Measurements from ENCODE around the gene FBXW7.

FBXW7 gene

DNA sequence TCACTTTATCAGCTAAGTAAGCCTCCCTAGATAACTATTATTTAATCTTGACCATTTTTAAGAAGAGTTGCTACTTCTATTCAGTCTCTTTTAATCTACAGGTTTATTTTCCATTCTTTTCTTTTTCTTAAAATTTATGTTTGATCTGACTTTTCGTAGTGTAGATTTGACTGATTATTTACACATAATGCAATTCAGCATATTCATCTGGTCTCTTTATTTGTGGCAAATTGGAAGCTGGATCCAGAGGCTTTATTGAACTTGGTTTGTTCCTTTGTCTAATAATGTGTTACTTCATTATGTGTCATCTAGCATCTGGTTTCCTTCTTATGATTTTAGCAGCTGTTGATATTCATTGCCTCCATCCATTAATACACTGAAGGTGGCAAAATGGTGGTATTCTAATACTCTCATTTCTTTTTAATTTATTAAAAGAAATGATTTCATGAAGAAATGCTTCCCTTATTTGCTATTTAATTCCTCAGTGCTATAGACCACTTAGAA is 113.0 kb downstream of the FBXW7 start:
- H3K4me2 ChIP-seq (ENCODE audit: low read length) = no peak overlapping the region
- H4K8ac ChIP-seq (ENCODE audit: low read depth, low read length) = no peak overlapping the region
- H2AK5ac ChIP-seq (ENCODE audit: low read length) = no peak overlapping the region
- no peak overlapping the region for H3K4ac ChIP-seq (ENCODE audit: low read depth, low read length)
- H3K36me3 ChIP-seq (ENCODE audit: control insufficient read depth in 1 of 2, insufficient read depth in 2 of 2, low read length in 2 of 2) = no peaks in the 10 kb centered on the region
- no peak overlapping the region for H4K91ac ChIP-seq (ENCODE audit: low read depth, low read length)
- no peak overlapping the region for H3K4me3 ChIP-seq (ENCODE audit: low read depth, low read length)
- no peak overlapping the region for H4K12ac ChIP-seq (ENCODE audit: low read depth, low read length)
- no peaks in the 10 kb centered on the region for H3K27me3 ChIP-seq (ENCODE audit: insufficient read depth, low read length)
- no peak overlapping the region for H2AFZ ChIP-seq (ENCODE audit: insufficient read depth, low read length, poor library complexity)
- no peaks in the 10 kb centered on the region for H3K4me1 ChIP-seq (ENCODE audit: control insufficient read depth in 1 of 2, insufficient read depth in 2 of 2, low read length in 2 of 2)
- no peaks in the 10 kb centered on the region for H3K79me1 ChIP-seq (ENCODE audit: low read length)
- no peak overlapping the region for H2BK120ac ChIP-seq (ENCODE audit: insufficient read depth, low read length, poor library complexity)
- H3K18ac ChIP-seq (ENCODE audit: low read length) = no peak overlapping the region
- no peak overlapping the region for H3K14ac ChIP-seq (ENCODE audit: low read length)
- no peak for DNase-seq
- no peak overlapping the region for H3K23ac ChIP-seq (ENCODE audit: low read length)
- no peak overlapping the region for H2BK5ac ChIP-seq (ENCODE audit: low read depth, low read length, poor library complexity)
- no peaks in the 10 kb centered on the region for H3K9me3 ChIP-seq (ENCODE audit: insufficient read depth, low read depth, low read length)
- H3K9ac ChIP-seq (ENCODE audit: low read length) = no peak overlapping the region
- WGBS (ENCODE audit: extremely low coverage, insufficient coverage, insufficient read length) = no CpG with 5 or more reads among the region's 1 CpG
- no peak overlapping the region for H2BK12ac ChIP-seq (ENCODE audit: low read length)
- no peaks in the 10 kb centered on the region for H3K79me2 ChIP-seq (ENCODE audit: control insufficient read depth, insufficient read depth, low read length, poor library complexity)
- no peak overlapping the region for H3K27ac ChIP-seq (ENCODE audit: low read depth, low read length)

DNA sequence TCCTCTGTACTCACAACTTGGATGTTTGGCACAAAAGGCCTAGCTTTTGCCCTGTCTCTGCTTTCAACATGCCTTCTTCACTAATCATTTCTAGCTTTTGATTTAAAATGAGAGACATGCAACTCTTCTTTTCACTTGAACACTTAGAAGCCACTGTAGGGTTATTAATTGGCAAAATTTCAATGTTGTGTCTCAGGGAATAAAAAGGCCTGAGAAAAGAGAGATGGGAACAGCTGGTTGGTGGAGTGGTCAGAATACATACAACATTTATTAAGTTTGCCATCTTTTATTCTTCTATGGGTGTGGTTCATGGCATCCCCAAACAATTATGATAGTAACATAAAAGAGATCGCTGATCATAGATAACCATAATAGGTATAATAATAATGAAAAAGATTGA is 114.3 kb downstream of the FBXW7 start:
- Histone ChIP-seq H2BK12ac (ENCODE audit: low read length) (no peak overlapping the region), H3K9ac (ENCODE audit: low read length) (no peak overlapping the region), H2AK5ac (ENCODE audit: low read length) (no peak overlapping the region), H3K4me1 (ENCODE audit: control insufficient read depth in 1 of 2, insufficient read depth in 2 of 2, low read length in 2 of 2) (no peaks in the 10 kb centered on the region), H4K91ac (ENCODE audit: low read depth, low read length) (no peak overlapping the region), H3K4me3 (ENCODE audit: low read depth, low read length) (no peak overlapping the region), H3K18ac (ENCODE audit: low read length) (no peak overlapping the region), H4K8ac (ENCODE audit: low read depth, low read length) (no peak overlapping the region), H3K14ac (ENCODE audit: low read length) (no peak overlapping the region), H3K4ac (ENCODE audit: low read depth, low read length) (no peak overlapping the region), H3K9me3 (ENCODE audit: insufficient read depth, low read depth, low read length) (no peaks in the 10 kb centered on the region), H3K27me3 (ENCODE audit: insufficient read depth, low read length) (no peaks in the 10 kb centered on the region), H2BK5ac (ENCODE audit: low read depth, low read length, poor library complexity) (no peak overlapping the region), H3K27ac (ENCODE audit: low read depth, low read length) (no peak overlapping the region), H3K36me3 (ENCODE audit: control insufficient read depth in 1 of 2, insufficient read depth in 2 of 2, low read length in 2 of 2) (no peaks in the 10 kb centered on the region), H4K12ac (ENCODE audit: low read depth, low read length) (no peak overlapping the region), H3K23ac (ENCODE audit: low read length) (no peak overlapping the region), H3K79me2 (ENCODE audit: control insufficient read depth, insufficient read depth, low read length, poor library complexity) (no peaks in the 10 kb centered on the region), H2BK120ac (ENCODE audit: insufficient read depth, low read length, poor library complexity) (no peak overlapping the region), H3K4me2 (ENCODE audit: low read length) (no peak overlapping the region), H2AFZ (ENCODE audit: insufficient read depth, low read length, poor library complexity) (no peak overlapping the region), H3K79me1 (ENCODE audit: low read length) (no peaks in the 10 kb centered on the region)
- WGBS (ENCODE audit: extremely low coverage, insufficient coverage, insufficient read length) = no CpG with 5 or more reads among the region's 1 CpG
- DNase-seq = no peak

DNA sequence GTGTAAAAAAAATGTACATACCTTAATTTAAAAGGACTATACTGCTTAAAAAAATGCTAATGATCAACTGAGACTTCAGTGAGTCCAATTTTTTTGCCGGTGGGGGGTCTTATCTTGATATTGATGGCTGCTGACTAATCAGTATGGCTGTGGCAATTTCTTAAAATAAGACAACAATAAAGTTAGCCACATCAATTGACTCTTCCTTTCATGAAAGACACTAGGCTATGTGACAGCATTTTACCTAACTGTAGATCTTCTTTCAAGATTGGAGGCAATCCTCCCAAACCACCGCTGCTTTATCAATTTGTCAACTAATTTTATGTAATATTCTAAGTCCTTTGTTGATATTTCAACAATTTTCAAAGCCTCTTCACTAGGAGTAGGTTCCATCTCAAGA is 116.1 kb downstream of the FBXW7 start:
- no peak overlapping the region for H3K14ac ChIP-seq (ENCODE audit: low read length)
- WGBS (ENCODE audit: extremely low coverage, insufficient coverage, insufficient read length) = no CpG with 5 or more reads among the region's 2 CpGs
- DNase-seq = no peak

DNA sequence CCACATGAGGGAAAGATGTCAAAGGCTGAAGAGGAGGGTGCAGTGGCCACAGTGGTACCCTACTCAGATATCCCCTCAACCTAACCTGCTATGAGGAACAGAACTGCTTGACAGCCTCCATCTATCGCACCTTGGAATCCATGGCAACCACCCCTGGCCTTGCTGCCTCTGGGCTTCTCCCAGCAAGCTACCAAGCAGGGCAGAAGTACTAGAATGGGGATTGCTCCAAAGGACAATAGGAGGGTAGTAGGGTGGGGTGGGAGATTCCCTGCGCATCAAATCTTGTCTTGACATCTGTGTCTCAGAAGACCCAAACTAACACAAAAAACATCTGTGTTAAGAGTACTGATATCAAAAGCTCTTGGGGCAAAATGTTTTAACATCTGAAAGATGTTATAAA is 118.2 kb downstream of the FBXW7 start:
- Histone ChIP-seq H3K4me3 (ENCODE audit: low read depth, low read length) (no peak overlapping the region), H2AK5ac (ENCODE audit: low read length) (no peak overlapping the region), H2BK12ac (ENCODE audit: low read length) (no peak overlapping the region), H3K79me2 (ENCODE audit: control insufficient read depth, insufficient read depth, low read length, poor library complexity) (no peaks in the 10 kb centered on the region), H3K4me1 (ENCODE audit: control insufficient read depth in 1 of 2, insufficient read depth in 2 of 2, low read length in 2 of 2) (no peaks in the 10 kb centered on the region), H4K12ac (ENCODE audit: low read depth, low read length) (no peak overlapping the region), H3K9ac (ENCODE audit: low read length) (peak overlapping the region; percentile 49), H3K4ac (ENCODE audit: low read depth, low read length) (no peak overlapping the region), H3K9me3 (ENCODE audit: insufficient read depth, low read depth, low read length) (no peaks in the 10 kb centered on the region), H3K14ac (ENCODE audit: low read length) (no peak overlapping the region), H4K8ac (ENCODE audit: low read depth, low read length) (no peak overlapping the region), H3K27me3 (ENCODE audit: insufficient read depth, low read length) (no peaks in the 10 kb centered on the region), H3K79me1 (ENCODE audit: low read length) (no peaks in the 10 kb centered on the region), H3K27ac (ENCODE audit: low read depth, low read length) (no peak overlapping the region), H2AFZ (ENCODE audit: insufficient read depth, low read length, poor library complexity) (no peak overlapping the region), H2BK5ac (ENCODE audit: low read depth, low read length, poor library complexity) (no peak overlapping the region), H3K36me3 (ENCODE audit: control insufficient read depth in 1 of 2, insufficient read depth in 2 of 2, low read length in 2 of 2) (no peaks in the 10 kb centered on the region), H2BK120ac (ENCODE audit: insufficient read depth, low read length, poor library complexity) (no peak overlapping the region), H3K23ac (ENCODE audit: low read length) (peak overlapping the region; percentile 86), H3K4me2 (ENCODE audit: low read length) (no peak overlapping the region), H3K18ac (ENCODE audit: low read length) (no peak overlapping the region), H4K91ac (ENCODE audit: low read depth, low read length) (no peak overlapping the region)
- no peak for DNase-seq
- no CpG with 5 or more reads among the region's 2 CpGs for WGBS (ENCODE audit: extremely low coverage, insufficient coverage, insufficient read length)

More for the DNA sequence above, 116.1 kb downstream of the FBXW7 start:
- Histone ChIP-seq H2BK120ac (ENCODE audit: insufficient read depth, low read length, poor library complexity) (no peak overlapping the region), H2BK5ac (ENCODE audit: low read depth, low read length, poor library complexity) (no peak overlapping the region), H3K4me3 (ENCODE audit: low read depth, low read length) (no peak overlapping the region), H4K8ac (ENCODE audit: low read depth, low read length) (no peak overlapping the region), H4K91ac (ENCODE audit: low read depth, low read length) (no peak overlapping the region), H3K27ac (ENCODE audit: low read depth, low read length) (no peak overlapping the region), H3K79me2 (ENCODE audit: control insufficient read depth, insufficient read depth, low read length, poor library complexity) (no peaks in the 10 kb centered on the region), H2BK12ac (ENCODE audit: low read length) (no peak overlapping the region), H3K4me1 (ENCODE audit: control insufficient read depth in 1 of 2, insufficient read depth in 2 of 2, low read length in 2 of 2) (no peaks in the 10 kb centered on the region), H4K12ac (ENCODE audit: low read depth, low read length) (no peak overlapping the region), H3K9me3 (ENCODE audit: insufficient read depth, low read depth, low read length) (no peaks in the 10 kb centered on the region), H2AK5ac (ENCODE audit: low read length) (no peak overlapping the region), H3K4me2 (ENCODE audit: low read length) (no peak overlapping the region), H3K23ac (ENCODE audit: low read length) (no peak overlapping the region), H3K18ac (ENCODE audit: low read length) (no peak overlapping the region), H3K36me3 (ENCODE audit: control insufficient read depth in 1 of 2, insufficient read depth in 2 of 2, low read length in 2 of 2) (no peaks in the 10 kb centered on the region), H3K27me3 (ENCODE audit: insufficient read depth, low read length) (no peaks in the 10 kb centered on the region), H2AFZ (ENCODE audit: insufficient read depth, low read length, poor library complexity) (no peak overlapping the region), H3K4ac (ENCODE audit: low read depth, low read length) (no peak overlapping the region), H3K79me1 (ENCODE audit: low read length) (no peaks in the 10 kb centered on the region), H3K9ac (ENCODE audit: low read length) (no peak overlapping the region)
